ENCODE data around the gene TXNRD2.
A peak's percentile ranks its signal among the peaks of the same experiment; 100 is the strongest.
"Not testable (repeated sequence)": the region's sequence is repeated elsewhere in the genome, so short reads cannot be mapped to it uniquely, and the experiment has no call there.

The TXNRD2 gene

GRCh38 chr22:19886605-19887255 lies 54.9 kb downstream of the TXNRD2 start:
- DNase-seq = peak; percentile 19 to 94

- no peak for DNase-seq
Measured at GRCh38 chr22:19885841-19886592, 55.6 kb downstream of the TXNRD2 start.

DNA sequence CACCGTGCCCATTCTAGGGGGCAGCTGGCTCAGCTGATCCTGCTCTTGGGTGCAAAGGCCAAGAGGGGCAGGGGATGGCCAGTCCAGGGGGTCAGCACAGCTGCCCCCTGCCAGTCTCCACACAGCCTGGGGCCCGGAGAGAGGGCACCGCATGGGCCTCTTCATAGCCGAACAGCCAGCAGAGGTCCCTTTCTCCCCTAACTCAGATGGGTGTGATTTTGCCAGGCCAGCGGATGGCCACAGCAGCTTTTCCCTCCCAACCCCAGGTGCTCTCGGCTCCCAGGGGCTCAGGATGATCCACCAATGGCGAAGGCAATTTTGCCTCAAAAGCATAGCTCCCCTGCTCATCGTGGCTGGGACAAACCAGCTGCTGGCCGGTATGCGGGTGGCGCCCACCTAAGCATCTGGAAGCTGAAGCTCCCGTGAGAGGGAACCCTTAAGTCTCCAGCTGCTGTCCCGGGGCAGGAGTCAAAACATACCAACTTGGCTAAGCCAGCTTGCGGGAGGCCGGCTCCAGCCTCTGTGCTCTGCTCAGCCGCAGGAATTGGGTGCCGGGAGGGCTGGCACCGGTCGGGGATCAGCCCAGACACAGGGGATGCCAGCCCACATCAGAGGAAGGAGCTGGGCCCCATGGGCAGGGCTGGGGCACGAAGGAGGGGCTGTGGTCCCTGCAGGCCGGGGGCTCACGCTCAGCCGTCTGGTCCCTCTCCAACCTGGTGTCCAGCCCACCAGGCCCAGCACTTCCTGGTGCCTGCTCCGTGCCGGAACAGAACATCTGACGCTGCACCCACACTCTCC lies 56.5 kb downstream of the TXNRD2 start:
- DNase-seq = no peak

GRCh38 chr22:19884161-19884953 lies 57.3 kb downstream of the TXNRD2 start:
- DNase-seq = no peak

GRCh38 chr22:19883446-19883845 lies 58.2 kb downstream of the TXNRD2 start:
- not testable (repeated sequence) for DNase-seq

DNA sequence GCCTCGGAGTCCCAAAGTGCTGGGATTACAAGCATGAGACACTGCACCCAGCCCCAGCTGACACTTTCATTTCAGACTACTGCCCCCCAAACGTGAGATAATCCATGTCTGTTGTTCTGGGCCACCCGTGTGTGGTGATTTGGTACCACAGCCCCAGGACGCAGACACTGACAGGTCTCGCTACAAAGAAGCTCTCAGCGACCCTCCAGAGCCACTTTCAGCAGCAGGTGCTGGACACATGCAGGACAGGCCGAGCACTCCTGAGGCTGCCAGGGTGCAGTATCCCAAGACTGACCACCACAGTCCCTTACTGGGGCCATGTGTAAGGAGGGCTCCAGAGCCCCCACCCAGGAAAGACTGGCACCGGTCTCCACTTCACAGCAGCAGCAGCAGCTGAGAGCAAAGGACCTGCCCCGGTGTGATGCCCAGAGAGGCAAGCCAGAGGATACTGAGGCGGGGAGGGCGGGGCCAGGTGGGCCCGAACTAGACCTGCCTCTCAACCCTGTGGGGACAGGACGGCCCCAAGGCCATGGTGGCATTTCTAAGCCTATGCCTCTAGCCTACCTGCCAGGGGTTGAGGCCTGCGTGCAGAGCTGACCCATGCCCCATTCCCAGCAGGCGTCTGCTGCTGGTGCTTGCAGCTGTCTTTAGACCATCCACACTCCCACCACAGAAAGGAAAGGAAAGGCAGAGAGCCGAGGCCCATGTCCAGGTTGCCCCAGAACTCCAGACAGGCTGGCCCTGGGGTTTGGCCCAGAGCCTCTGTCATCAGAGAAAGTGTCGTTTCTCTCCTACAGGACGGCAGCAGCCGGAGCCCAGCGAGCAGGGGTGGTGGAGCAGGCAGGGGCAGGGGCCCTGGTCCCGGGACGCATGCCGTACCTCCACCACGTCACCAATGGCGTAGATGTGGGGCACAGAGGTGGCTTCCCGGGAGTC lies 58.9 kb downstream of the TXNRD2 start:
- DNase-seq = no peak

GRCh38 chr22:19880786-19881569 lies 60.6 kb downstream of the TXNRD2 start:
- DNase-seq = no peak

GRCh38 chr22:19879992-19880785 lies 61.4 kb downstream of the TXNRD2 start:
- DNase-seq = no peak

DNA sequence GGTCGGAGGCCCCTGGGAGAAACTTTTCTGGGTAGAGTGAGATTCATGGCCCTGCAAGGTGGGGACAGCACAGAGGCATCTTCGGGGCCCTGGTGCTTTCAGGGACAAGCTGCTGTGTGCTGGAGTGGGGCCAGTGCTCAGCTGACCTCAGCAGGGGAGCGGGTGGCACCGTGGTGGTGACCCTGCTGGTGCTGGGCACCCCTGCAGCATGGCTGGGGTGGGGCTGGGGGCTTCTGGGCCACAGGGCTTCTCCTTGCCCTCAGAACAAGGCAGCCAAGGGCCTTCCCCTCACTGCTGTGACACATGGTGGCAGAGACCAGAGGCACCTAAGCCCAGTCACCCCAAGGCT lies 62.0 kb downstream of the TXNRD2 start:
- DNase-seq = no peak

- no peak for DNase-seq
Measured at GRCh38 chr22:19879246-19879570, 62.4 kb downstream of the TXNRD2 start.

DNA sequence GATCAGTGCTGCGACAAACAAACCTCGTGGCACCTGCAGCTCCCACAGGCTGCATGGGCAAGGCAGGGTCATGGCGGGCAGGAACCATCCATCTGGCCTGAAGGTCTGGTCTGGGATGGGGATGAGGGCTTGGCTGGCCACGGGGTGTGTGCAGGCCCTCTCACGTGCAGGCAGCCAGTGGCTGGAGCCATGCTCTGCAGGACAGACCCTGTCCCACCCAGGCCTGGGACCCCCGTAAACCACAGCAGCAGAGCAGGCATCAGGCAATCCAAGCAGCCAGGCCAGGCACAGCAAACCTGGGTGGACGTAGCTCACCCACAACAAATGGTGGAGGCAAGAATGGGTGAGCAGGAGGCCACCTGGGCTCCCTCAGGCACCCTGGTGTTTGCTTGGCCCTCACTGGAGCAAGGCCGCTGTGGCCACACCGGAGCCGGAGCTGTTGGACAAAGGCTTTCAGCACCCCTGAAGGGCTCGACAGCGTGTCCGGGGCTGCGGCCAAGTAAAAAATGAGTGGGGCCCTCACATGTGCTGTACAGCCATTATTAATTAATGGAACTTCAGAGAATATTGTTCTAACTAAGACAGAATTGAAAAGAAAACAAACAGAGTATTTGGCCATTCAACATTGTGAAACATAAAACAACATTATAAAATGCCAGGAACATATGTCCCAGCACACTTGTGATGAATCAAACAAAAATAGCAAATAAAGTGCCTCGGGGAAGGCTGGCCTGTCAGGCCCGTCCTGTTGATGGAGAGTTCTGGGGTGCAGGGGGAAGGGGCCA lies 63.0 kb downstream of the TXNRD2 start:
- DNase-seq = no peak

DNA sequence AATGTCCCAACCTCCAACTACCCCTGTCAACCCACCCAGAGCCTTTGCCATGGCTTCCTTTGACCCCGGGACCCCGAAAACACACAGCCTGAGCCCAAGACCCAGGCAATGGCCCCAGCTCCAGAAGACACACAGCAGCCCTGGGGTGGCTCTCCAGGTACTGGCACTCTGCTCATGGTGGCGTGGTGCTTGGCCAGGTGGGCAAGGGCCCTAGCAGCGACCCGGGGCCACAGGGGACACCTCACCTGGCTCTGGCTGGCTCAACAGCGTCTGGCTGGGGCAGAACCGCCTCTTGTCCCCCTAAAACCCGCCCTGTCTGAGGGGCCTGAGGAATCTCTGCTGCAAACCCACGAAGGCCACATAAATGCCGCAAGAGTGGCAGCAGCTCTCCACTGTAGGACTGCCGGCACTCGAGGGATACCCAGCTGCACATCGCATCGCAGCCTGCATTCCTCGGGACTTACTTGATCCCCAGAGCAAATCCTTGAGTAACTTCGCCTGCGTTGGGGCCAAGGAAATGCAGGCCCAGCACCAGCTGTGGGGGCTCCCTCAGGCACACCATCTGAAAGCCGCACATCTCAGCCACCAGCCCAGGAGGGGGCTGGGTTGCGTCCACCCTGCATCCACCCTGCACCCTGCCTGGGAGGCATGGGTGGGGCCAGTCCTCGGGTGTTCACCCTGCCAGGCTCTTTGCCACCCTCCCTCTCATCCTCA lies 63.8 kb downstream of the TXNRD2 start:
- DNase-seq = no peak

GRCh38 chr22:19876941-19877625 lies 64.5 kb downstream of the TXNRD2 start:
- DNase-seq = no peak

- DNase-seq = no peak
Measured at GRCh38 chr22:19876314-19876940, 65.2 kb downstream of the TXNRD2 start.

DNA sequence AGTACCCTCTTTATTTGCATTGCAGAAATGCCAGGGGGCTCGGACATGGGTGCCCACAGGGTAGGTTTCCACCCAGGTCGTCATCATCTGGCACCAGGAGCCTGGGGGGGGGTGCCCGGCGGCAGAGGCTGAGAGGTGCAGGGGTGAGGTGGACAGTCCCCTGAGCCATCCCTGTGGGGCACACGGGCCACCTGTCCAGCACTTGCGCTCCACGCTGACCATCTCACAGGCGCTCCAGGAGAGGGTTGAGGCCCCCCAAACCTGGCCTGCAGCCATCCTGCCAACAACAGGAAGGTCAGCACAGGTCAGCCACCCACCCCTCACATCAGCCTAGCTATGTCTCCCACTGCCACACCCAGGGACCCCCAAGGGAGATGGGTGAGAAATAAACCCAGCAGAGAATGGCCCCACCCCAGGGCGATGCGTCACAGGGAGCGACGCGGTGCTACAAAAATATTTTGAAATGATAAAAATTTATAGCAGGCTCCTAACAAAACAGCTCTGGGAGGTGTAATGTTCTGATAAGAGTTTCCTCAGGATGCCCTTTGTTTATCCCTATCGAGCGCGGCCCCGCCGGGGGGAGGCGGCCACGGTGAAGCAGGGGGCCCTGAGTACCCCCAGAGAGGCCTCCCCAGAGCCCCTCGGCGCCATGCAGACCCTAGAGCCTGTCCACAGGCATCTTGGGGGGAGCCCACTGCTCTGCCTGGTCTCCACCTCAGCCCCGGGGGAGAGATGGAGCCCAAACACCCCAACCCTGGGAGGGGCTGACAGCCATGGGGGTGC lies 65.9 kb downstream of the TXNRD2 start:
- DNase-seq = no peak

DNA sequence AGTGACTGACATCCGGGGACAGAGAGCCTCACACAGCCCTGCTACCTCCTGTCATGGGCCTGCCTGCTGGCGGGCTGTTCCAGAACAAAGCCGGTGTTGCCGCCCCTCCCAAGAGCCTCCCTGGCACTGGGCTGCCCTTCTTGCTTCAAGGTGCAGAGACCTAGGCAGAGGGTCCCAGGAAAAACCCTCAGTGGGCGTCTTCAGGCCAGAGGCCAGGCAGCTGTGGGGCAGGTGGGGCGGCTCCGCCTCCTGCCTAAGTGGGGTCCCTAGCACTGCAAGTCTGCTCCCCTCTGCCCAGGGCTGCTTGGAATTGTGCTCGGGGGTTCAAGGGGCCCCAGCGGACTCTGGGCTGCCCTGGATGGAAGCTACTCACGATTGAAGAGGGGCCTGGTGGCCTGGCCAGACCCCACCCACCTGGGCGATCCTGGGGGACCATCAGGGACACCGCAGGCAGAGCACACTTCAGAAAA lies 66.5 kb downstream of the TXNRD2 start:
- no peak for DNase-seq

Measured in bone marrow (tissue), 2 donors.